ENCODE results near the gene MKKS. TPM values are rescaled to one million over a fixed set of nuclear protein-coding genes. Genes with fewer than 3 reads are reported as not detected.

The MKKS gene
- total and polyA plus RNA-seq, 9 of the 15 experiments (the other 6 are each of a cell fraction or from before 2014, with no cell fraction given) = 6.8 to 26.8 (median 12.0) TPM

DNA sequence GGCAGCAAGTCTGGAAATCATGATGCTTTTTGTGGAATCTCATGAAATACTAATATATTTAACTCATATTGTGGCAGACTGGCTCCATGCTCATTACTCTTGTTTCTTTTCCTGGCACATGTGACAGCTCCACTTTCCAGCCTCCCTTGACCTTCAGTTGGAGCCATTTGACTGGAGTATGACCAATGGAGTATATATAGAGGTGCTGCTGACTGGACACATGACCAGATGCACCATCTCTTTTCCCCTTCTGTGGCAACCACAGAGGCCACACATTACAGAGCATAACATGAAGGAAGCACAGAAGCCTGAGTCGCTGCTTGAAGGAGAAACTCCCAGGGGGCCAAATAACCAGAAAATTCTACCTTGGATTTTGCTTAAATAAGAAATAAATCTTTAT, 77.4 kb downstream of the MKKS start:
- FAIRE-seq (no peak), ATAC-seq (no peak), DNase-seq (ENCODE audit: extremely low read depth in 1 of 4, low spot score in 3 of 4) (no peak)
- no TSS peak for BruUV-seq (replicated peaks)
- POLR2A ChIA-PET = no interaction called here
- no peak overlapping the region for H3K4me2 ChIP-seq (ENCODE audit: insufficient read depth, low read length)
- in situ Hi-C loops (cut with MboI) (no loop called here), intact Hi-C loops (cut with micrococcal nuclease) (no loop called here)
- H3K36me3 ChIP-seq (ENCODE audit: control insufficient read depth, insufficient read depth, low read length) = no peaks in the 10 kb centered on the region
- CTCF ChIA-PET (ENCODE audit: low intra/inter-chr PET ratio) = no interaction called here
- no peaks in the 10 kb centered on the region for H3K4me1 ChIP-seq (replicated peaks in 1 of 2; ENCODE audit: control insufficient read depth in 2 of 2, insufficient read depth in 2 of 2, low read length in 2 of 2)
- no peaks in the 10 kb centered on the region for H3K79me2 ChIP-seq (ENCODE audit: control insufficient read depth, insufficient read depth, low read length)
- H3K9me1 ChIP-seq (ENCODE audit: control insufficient read depth, insufficient read depth, low read length) = no peaks in the 10 kb centered on the region
- H3K27me3 ChIP-seq (ENCODE audit: control insufficient read depth in 2 of 2, insufficient read depth in 2 of 2, low read length in 2 of 2) = no peaks in the 10 kb centered on the region
- H3K9me3 ChIP-seq (replicated peaks; ENCODE audit: control insufficient read depth, insufficient read depth, low read depth, low read length) = no peaks in the 10 kb centered on the region
- H2AFZ ChIP-seq (ENCODE audit: low read depth, low read length) = no peak overlapping the region
- H3K4me3 ChIP-seq = no peak overlapping the region
- H3K27ac ChIP-seq (ENCODE audit: extremely low read depth, low read depth, low read length) = no peak overlapping the region
- H4K20me1 ChIP-seq (replicated peaks; ENCODE audit: control insufficient read depth, insufficient read depth, low read length) = no peaks in the 10 kb centered on the region
- no peak overlapping the region for H3K9ac ChIP-seq (ENCODE audit: insufficient read depth in 1 of 2, low read depth in 2 of 2, low read length in 2 of 2)
- 0% methylated on average over 1 of the region's 1 CpG for WGBS (ENCODE audit: insufficient coverage, low coverage, missing lambda C conversion rate)
- TF ChIP-seq MCM5 (IDR thresholded peaks at IDR 0.05; ENCODE audit: low read depth) = no peak
- TF ChIP-seq MCM2 (IDR thresholded peaks at IDR 0.05; ENCODE audit: low read depth) = no peak
- no peak for TF ChIP-seq MTF1 (CRISPR knock-in tag; IDR thresholded peaks at IDR 0.05; ENCODE audit: borderline replicate concordance)
- no peak for TF ChIP-seq HDAC3 (IDR thresholded peaks at IDR 0.05; ENCODE audit: borderline replicate concordance, partially characterized antibody)
- TF ChIP-seq CEBPG (CRISPR knock-in tag; IDR thresholded peaks at IDR 0.05) = no peak
- no peak for TF ChIP-seq CEBPG (tag; conservative IDR thresholded peaks at IDR 0.05 in 1 of 2, IDR thresholded peaks at IDR 0.05 in 1 of 2)
- TF ChIP-seq, protein P1, sequence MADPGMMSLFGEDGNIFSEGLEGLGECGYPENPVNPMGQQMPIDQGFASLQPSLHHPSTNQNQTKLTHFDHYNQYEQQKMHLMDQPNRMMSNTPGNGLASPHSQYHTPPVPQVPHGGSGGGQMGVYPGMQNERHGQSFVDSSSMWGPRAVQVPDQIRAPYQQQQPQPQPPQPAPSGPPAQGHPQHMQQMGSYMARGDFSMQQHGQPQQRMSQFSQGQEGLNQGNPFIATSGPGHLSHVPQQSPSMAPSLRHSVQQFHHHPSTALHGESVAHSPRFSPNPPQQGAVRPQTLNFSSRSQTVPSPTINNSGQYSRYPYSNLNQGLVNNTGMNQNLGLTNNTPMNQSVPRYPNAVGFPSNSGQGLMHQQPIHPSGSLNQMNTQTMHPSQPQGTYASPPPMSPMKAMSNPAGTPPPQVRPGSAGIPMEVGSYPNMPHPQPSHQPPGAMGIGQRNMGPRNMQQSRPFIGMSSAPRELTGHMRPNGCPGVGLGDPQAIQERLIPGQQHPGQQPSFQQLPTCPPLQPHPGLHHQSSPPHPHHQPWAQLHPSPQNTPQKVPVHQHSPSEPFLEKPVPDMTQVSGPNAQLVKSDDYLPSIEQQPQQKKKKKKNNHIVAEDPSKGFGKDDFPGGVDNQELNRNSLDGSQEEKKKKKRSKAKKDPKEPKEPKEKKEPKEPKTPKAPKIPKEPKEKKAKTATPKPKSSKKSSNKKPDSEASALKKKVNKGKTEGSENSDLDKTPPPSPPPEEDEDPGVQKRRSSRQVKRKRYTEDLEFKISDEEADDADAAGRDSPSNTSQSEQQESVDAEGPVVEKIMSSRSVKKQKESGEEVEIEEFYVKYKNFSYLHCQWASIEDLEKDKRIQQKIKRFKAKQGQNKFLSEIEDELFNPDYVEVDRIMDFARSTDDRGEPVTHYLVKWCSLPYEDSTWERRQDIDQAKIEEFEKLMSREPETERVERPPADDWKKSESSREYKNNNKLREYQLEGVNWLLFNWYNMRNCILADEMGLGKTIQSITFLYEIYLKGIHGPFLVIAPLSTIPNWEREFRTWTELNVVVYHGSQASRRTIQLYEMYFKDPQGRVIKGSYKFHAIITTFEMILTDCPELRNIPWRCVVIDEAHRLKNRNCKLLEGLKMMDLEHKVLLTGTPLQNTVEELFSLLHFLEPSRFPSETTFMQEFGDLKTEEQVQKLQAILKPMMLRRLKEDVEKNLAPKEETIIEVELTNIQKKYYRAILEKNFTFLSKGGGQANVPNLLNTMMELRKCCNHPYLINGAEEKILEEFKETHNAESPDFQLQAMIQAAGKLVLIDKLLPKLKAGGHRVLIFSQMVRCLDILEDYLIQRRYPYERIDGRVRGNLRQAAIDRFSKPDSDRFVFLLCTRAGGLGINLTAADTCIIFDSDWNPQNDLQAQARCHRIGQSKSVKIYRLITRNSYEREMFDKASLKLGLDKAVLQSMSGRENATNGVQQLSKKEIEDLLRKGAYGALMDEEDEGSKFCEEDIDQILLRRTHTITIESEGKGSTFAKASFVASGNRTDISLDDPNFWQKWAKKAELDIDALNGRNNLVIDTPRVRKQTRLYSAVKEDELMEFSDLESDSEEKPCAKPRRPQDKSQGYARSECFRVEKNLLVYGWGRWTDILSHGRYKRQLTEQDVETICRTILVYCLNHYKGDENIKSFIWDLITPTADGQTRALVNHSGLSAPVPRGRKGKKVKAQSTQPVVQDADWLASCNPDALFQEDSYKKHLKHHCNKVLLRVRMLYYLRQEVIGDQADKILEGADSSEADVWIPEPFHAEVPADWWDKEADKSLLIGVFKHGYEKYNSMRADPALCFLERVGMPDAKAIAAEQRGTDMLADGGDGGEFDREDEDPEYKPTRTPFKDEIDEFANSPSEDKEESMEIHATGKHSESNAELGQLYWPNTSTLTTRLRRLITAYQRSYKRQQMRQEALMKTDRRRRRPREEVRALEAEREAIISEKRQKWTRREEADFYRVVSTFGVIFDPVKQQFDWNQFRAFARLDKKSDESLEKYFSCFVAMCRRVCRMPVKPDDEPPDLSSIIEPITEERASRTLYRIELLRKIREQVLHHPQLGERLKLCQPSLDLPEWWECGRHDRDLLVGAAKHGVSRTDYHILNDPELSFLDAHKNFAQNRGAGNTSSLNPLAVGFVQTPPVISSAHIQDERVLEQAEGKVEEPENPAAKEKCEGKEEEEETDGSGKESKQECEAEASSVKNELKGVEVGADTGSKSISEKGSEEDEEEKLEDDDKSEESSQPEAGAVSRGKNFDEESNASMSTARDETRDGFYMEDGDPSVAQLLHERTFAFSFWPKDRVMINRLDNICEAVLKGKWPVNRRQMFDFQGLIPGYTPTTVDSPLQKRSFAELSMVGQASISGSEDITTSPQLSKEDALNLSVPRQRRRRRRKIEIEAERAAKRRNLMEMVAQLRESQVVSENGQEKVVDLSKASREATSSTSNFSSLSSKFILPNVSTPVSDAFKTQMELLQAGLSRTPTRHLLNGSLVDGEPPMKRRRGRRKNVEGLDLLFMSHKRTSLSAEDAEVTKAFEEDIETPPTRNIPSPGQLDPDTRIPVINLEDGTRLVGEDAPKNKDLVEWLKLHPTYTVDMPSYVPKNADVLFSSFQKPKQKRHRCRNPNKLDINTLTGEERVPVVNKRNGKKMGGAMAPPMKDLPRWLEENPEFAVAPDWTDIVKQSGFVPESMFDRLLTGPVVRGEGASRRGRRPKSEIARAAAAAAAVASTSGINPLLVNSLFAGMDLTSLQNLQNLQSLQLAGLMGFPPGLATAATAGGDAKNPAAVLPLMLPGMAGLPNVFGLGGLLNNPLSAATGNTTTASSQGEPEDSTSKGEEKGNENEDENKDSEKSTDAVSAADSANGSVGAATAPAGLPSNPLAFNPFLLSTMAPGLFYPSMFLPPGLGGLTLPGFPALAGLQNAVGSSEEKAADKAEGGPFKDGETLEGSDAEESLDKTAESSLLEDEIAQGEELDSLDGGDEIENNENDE (IDR thresholded peaks at IDR 0.05; ENCODE audit: low read depth, low read length) = no peak
- TF ChIP-seq TOE1 (IDR thresholded peaks at IDR 0.05; ENCODE audit: borderline replicate concordance) = no peak
- TF ChIP-seq TOE1 (CRISPR knock-in tag; IDR thresholded peaks at IDR 0.05; ENCODE audit: borderline replicate concordance, low read depth) = no peak
- no peak for TF ChIP-seq NCOA2 (IDR thresholded peaks at IDR 0.05; ENCODE audit: partially characterized antibody in 2 of 2)
- no peak for TF ChIP-seq ZNF146 (CRISPR knock-in tag; IDR thresholded peaks at IDR 0.05; ENCODE audit: unreplicated experiment)
- no peak for TF ChIP-seq ETV5 (CRISPR knock-in tag; IDR thresholded peaks at IDR 0.05; ENCODE audit: low read depth)
- TF ChIP-seq ELF2 (CRISPR knock-in tag; IDR thresholded peaks at IDR 0.05) = no peak
